HuH-7 (cell line): ENCODE data around the gene ZNG1C.
"Not testable (repeated sequence)": the region's sequence is repeated elsewhere in the genome, so short reads cannot be mapped to it uniquely, and the experiment has no call there.

Experiments
- DNase-seq: peaks from one replicate; pipeline ENCODE4 v3.0.0; 2011; ENCODE audit warnings: low spot score

ZNG1C gene

GRCh38 chr9:68241683-68242082, at the start of gene ZNG1C:
Gene ZNG1C, plus strand, starts transcription at chr9:68241983. Its CDS starts 49 bp downstream, at chr9:68242032.
- not testable (repeated sequence) for DNase-seq

DNA sequence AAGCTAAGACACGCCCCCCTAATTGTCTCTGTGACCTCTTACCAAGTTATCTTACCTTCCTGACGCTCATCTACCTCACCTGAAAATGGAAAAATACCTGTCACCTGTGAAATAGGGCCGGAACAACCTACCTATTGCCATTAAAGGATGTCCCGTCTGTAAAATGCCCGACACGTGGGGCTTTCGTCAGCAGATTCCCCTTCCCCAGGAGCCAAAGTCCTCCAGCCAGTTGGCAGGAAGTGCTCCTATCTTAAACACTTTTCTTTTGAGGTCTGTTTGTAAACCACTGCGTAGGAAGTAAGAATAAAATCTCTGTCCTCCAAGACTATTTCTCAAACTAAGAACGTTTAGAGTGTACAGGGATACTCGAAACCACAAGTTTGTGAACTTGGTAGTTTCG, 654 bp downstream of the ZNG1C start:
- DNase-seq: not testable (repeated sequence)

- DNase-seq: not testable (repeated sequence)
Observed at GRCh38 chr9:68281041-68281440, 39.3 kb downstream of the ZNG1C start.

DNA sequence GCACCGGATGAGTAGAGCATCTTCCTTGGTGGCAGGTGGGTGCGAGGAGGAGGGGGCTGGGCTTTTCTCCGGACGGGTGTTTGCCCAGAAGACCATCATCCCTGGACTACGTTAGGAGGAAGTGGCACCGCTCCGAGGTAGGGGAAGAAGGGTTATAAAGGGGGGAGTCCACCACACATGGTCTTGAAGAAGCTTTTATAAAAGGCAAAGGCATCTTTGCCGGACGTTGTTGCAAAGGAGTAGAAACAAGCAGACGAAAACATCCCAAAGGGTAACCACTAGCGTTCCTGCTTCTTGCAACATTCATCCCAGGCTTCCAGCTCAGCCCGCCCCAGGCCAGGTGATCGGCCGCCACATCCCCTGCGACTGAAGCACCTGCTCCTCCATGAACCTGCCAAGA, 60.8 kb downstream of the ZNG1C start, which contains the start of gene FOXD4L3:
FOXD4L3 (plus strand) TSS at position 301 of the 400 bp plus-strand sequence; CDS start at position 386, 85 bp downstream.
- not testable (repeated sequence) for DNase-seq

- not testable (repeated sequence) for DNase-seq
Observed at GRCh38 chr9:68303771-68304170, 62.0 kb downstream of the ZNG1C start.

GRCh38 chr9:68304212-68304611, 62.4 kb downstream of the ZNG1C start:
- DNase-seq: not testable (repeated sequence)

DNA sequence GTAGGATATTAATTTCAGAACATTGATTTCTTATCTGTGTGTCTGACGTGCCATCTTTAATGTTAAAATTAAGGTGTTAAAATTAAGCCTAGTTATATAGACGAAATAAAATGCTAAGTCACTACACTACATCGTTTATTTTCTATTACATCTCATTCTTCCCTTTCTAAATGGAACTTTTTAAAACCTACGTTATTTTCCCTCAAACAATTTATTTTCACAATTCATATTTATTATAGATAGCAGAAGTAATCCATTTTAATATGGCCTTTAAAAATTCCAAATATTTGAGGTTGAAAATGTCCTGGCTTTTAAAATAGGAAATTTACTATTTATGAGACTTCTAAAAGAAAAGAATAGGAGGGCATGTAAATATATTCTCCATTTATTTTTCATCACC, 63.0 kb downstream of the ZNG1C start:
- DNase-seq: not testable (repeated sequence)

- not testable (repeated sequence) for DNase-seq
Observed at GRCh38 chr9:68305680-68306285, 64.0 kb downstream of the ZNG1C start.

- not testable (repeated sequence) for DNase-seq
Observed at GRCh38 chr9:68306391-68306964, 64.7 kb downstream of the ZNG1C start.

GRCh38 chr9:68307127-68307526, 65.3 kb downstream of the ZNG1C start:
- not testable (repeated sequence) for DNase-seq

- not testable (repeated sequence) for DNase-seq
Observed at GRCh38 chr9:68307654-68308053, 65.9 kb downstream of the ZNG1C start.

DNA sequence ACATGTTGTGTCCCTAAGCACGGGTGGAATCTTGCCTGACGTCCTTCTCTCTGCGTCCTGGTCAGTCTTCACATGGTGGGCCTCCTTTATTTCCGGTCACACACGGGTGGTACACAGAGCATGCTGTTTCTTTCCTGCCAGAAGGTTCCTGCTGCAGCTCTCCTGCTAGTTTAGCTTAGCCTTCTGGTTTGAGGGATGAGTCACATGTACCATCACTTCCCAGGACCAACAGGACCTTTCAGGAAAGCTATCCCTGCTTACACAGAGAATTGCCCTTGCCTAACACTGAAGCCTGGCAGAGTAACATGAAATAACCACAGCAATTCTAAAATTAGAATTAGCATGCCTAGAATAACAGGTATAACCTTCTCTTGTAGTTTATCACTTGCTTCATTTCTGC, 69.4 kb downstream of the ZNG1C start:
- not testable (repeated sequence) for DNase-seq

DNA sequence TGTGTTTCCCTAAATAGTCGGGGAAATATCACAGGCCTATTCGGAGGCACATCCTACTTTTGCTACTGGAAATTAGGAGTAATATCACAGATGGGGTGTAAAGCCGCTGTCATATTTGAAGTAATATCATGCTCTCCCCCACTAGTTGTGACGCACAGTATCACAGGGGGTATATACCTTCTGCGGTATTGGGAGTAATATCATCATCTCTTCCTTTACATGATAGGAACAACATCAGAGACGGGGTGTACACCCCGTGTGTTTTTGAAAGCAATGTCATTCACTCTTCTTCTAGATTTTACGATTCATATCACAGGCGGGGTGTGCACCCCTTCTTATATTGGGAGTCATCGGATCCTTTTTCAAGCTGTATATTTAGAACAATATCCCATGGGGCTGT, 76.4 kb downstream of the ZNG1C start:
- not testable (repeated sequence) for DNase-seq

DNA sequence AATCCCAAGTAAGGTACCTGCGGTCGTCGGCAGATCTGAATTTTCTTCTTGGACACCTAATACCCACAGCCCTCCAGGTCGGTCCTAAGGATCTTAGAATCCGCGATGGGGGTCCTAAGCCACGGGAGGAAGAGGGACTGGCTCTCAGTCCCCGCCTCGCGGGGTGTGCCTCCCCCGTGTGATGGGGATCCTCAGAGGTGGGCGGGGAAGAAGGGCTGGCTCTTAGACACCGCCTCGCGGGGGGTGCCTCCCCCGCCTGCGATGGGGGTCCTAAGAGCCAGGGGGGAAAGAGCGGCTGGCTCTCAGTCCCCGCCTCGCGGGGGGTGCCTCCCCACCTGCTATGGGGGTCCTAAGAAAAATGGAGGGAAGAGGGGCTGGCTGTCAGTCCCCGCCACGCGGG, 82.0 kb downstream of the ZNG1C start:
- not testable (repeated sequence) for DNase-seq

GRCh38 chr9:68324518-68324917, 82.7 kb downstream of the ZNG1C start:
- not testable (repeated sequence) for DNase-seq

DNA sequence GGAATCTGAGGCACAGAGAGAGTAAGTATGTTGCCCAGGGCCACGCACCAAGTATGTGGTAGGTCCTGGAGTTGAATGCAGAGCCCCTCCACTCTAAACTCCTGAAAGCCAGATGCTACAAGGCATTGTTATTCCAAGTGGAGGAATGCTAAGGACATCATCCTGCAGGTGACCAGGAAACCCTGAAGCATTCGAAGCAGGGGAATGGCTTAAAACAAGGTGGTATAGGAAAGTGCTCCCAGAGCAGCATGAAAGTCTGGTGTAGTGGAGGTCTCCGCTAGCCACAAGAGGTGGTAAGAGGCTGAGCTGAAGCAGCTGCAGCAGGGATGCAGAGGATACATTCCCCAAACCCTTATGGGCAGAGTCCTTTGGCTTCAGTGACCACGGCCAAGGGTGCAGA, 87.3 kb downstream of the ZNG1C start:
- DNase-seq: not testable (repeated sequence)

DNA sequence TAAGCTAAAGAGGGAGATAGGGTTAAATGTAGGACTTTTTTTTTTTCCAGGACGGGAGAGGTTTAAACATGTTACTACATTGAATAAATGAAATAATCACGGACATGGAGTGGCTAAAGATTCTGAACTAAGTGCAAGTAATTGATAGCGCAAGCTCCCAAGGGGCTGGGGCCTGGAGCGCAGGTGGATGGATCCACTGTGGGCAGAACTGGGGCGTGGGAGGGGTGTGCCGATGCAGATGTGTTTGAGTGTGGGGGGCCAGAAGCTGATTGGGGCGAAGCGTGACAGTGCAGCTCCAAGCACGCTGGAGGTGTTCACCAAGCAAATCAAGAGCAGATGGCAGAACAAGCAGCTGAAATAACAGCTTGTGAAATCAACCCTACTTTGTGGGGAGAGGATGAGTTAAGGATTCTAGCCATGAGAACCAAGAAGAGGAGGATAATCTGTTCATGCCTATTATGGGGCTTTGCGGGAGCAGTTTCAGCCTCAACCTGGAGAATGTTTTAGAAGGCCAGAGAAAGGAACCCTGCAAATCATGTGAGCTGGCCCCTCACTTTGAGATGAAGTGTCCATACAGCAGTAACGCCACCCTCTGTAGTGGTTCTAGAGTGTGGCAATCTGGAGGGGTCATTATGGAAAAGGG, 88.9 kb downstream of the ZNG1C start:
- DNase-seq: not testable (repeated sequence)

- not testable (repeated sequence) for DNase-seq
Observed at GRCh38 chr9:68332122-68332521, 90.3 kb downstream of the ZNG1C start.

DNA sequence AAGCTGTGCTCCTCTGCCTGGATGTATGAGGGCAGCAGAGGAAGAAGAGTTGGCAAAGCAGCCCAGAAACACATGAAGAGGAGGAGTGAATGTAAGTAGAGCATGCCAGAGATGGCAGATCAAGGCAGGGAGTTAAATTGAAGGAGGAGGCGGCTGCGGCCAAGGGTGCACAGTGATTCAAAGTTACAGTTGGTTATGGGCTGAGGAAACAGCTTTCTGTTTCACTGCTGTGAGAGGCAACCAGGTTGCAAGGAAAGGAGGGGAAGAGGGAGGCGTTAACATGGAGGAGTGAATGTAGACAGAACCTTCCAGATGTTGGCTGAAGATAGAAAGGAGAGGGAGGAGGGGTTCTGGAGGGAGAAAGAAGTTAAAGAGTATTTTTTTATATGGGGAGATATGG, 94.2 kb downstream of the ZNG1C start:
- DNase-seq: not testable (repeated sequence)

DNA sequence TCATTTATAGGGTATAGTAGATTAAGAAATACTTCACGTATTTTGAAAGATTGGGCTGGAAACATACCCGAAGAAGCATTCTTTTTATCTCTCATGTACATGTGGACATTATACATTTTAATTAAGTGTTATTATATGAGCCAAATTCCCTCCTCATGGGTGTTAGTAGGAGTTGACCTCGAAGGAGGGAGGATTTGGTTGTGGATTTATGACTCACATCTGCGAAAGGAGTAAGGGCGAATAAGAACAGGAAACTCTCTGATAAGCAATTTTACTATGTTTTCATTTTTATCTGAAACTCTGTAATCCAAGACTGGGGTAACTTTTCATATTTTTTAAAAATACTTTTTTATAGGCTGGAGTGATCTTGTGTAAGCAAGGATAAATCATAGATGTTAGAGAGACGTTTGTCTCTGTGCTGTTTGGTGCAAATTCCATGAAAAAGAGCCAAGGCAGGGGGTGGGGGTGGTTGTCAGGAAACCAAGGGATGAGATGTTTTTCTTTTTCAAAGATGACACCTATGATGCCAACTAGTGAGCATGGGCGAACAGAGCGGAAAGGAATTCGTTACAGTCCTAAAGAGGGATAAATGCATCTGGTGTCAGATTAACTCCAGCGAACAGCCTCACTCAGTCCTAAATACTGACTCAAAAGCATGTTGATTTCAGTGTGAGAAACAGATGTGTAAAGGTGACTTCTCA, 95.0 kb downstream of the ZNG1C start:
- not testable (repeated sequence) for DNase-seq

DNA sequence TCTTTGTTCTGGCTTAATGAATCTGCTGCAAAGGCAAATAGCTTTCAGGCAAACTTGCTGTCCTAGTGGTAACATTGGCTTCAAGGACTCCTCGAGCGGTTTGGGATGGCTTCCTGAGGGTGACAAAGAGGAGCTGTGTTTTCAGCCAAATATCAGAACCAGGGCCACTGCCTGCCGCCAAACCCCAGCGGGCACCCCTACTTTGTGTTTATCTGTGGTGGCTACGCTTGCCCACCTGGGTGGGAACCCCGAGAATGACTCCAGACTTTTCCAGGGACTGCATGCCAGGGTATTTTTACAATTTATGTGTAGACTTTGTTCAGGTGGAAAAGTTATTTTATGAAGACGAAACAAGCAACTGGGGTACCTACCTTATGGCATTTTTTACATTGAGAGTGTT, 96.2 kb downstream of the ZNG1C start:
- DNase-seq: not testable (repeated sequence)

GRCh38 chr9:68342265-68343025, 100.7 kb downstream of the ZNG1C start:
- DNase-seq: not testable (repeated sequence)
